H7 (cell line): Measurements from ENCODE around the gene C16orf89. TPM values are rescaled to one million over a fixed set of nuclear protein-coding genes. Genes with fewer than 3 reads are reported as not detected.
"Not testable (repeated sequence)": the region's sequence is repeated elsewhere in the genome, so short reads cannot be mapped to it uniquely, and the experiment has no call there.

ENCODE experiments used
- DNase-seq: peaks from one replicate; pipeline ENCODE4 v3.0.0; 2012
- H3K27me3 ChIP-seq: 2 replicates; pipeline ENCODE4 v1.6.0; 2011; ENCODE audit warnings: mild to moderate bottlenecking, low read length; ENCODE audit not compliant: control insufficient read depth, insufficient read depth
- H3K36me3 ChIP-seq: replicated peaks from 2 replicates; pipeline ENCODE4 v1.5.1; 2011; ENCODE audit warnings: low read length; ENCODE audit not compliant: control insufficient read depth, insufficient read depth
- H3K4me3 ChIP-seq: 2 replicates; pipeline ENCODE4 v1.5.1; 2011; ENCODE audit warnings: low read depth, mild to moderate bottlenecking, control low read depth, low read length, moderate library complexity; ENCODE audit not compliant: insufficient read depth
- total RNA-seq: library from RNA; depleted of rRNA; stranded (reverse); fragments of >200 nt; shearing (Covaris generic); gene quantifications from 2 replicates; pipeline ENCODE4 v1.2.3, GENCODE V29; 2014

Gene C16orf89
- total RNA-seq, 1 experiment from 2014 or later: 4.1 TPM

DNA sequence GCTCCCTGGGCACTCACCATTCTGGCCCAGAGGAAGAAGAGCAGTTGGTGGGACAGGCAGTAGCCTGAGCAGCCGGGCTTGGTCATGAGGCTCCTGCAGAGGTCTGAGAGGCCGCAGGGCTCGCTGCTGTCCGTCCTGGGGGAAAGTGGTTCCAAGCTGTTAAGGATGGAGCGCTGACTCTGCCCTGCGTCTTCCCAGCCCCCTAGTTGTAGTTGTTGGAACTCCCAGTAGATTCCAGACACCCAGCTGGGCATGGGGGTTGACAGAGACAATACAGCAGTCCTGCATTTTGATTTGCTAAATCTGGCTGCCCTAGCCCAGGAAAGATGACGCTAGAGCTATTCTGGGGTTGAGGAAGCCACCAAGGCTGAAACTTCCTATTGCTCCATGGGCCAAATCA lies 7.3 kb downstream of the C16orf89 start:
- DNase-seq: peak; percentile 93
- Histone ChIP-seq H3K4me3 (no peak overlapping the region), H3K36me3 (no peaks in the 10 kb centered on the region), H3K27me3 (no peaks in the 10 kb centered on the region)

GRCh38 chr16:5056352-5056751 lies 9.4 kb downstream of the C16orf89 start:
- DNase-seq: peak; percentile 91

DNA sequence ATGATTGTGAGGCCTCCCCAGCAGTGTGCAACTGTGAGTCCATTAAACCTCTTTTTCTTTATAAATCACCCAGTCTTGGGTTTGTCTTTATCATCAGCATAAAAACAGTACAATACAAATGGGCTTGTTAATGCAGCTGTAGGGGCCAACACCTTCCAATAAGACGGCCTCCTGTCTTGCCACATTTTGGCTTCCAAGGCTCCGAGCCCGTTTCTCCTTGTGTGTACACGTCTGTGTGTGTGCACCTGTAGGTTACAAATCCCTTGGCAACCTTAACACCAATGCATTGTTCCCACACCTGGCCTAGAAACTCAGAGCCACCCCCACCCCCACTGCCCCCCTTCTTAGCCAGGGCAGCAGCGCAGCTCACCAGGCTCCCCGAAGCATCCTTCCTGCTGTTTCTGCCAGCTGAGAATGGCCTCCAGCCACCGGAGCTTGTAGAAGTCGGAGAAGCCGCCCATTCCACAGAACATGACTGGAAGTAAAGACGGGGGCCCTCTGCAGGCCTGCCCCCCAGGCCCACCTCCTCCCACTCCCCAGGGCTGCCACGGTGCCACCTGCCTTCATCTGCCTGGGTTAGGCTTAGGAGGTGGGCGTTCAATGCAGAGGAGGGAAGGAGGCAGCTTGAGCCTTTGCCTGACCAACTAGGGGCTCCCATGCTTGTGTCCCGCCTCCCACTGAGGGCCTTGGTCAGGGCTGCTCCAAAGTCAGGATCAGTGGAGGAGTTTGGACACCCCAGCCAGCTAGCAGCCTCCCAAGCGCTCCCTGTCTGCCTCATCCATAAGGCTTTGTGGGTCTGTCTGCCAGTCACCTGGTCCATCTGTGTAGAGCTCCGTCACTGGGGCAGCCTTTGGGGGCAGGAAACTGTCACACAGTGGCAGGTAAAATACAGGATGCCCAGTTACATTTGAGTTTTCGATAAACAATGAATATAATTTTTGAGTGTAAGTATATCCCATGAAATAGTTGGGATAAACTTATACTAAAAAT lies 10.6 kb downstream of the C16orf89 start:
- Histone ChIP-seq H3K27me3 (no peaks in the 10 kb centered on the region), H3K36me3 (no peaks in the 10 kb centered on the region)
- no peak for DNase-seq

More at GRCh38 chr16:5056352-5056751, 9.4 kb downstream of the C16orf89 start:
- H3K4me3 ChIP-seq: no peak overlapping the region
- H3K36me3 ChIP-seq: no peaks in the 10 kb centered on the region
- no peaks in the 10 kb centered on the region for H3K27me3 ChIP-seq

GRCh38 chr16:5046914-5047313 lies 18.8 kb downstream of the C16orf89 start:
- Histone ChIP-seq H3K27me3 (no peaks in the 10 kb centered on the region), H3K36me3 (no peaks in the 10 kb centered on the region), H3K4me3 (no peak overlapping the region)
- DNase-seq: peak; percentile 63

More for the DNA sequence above, 10.6 kb downstream of the C16orf89 start:
- no peak overlapping the region for H3K4me3 ChIP-seq

DNA sequence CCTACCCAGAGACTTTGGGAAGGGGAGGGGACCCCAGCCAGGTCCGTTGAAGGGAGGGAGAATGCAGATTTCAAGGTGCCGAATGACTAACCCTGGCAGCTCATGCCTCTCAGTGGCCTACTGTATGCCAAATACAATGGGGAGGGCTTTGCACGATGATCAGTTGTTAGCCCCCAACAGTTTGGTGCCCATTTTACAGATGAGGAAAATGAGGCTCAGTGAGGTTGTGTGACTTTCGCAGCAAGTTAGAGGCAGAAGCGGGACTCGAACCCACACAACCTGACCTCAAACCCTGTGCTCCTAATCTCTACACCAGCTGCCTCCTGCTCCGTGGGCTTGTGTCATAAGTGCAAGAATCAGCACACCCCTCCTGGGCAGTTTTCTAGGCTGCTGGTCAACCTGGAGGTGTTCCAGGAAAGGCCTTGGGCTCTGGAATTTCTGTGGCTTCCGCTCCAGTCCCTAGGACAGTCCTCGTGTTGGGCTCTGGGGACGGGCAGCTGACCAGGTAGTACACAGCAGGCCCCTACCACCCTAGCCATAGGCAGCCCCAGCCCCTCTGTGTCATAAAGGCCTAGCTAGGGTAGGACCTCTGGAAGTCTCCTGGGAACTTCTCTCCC lies 20.1 kb downstream of the C16orf89 start:
- no peak overlapping the region for H3K4me3 ChIP-seq
- DNase-seq: peak; percentile 3

GRCh38 chr16:5044581-5044980 lies 21.2 kb downstream of the C16orf89 start:
- DNase-seq, H3K27me3 ChIP-seq, H3K36me3 ChIP-seq, H3K4me3 ChIP-seq: not testable (repeated sequence)

More for the DNA sequence above, 20.1 kb downstream of the C16orf89 start:
- Histone ChIP-seq H3K36me3 (no peaks in the 10 kb centered on the region), H3K27me3 (no peaks in the 10 kb centered on the region)

- Histone ChIP-seq H3K27me3 (no peaks in the 10 kb centered on the region), H3K4me3 (no peak overlapping the region), H3K36me3 (no peaks in the 10 kb centered on the region)
- DNase-seq: peak; percentile 1
These were observed 21.7 kb downstream of the C16orf89 start for GRCh38 chr16:5044011-5044540.

DNA sequence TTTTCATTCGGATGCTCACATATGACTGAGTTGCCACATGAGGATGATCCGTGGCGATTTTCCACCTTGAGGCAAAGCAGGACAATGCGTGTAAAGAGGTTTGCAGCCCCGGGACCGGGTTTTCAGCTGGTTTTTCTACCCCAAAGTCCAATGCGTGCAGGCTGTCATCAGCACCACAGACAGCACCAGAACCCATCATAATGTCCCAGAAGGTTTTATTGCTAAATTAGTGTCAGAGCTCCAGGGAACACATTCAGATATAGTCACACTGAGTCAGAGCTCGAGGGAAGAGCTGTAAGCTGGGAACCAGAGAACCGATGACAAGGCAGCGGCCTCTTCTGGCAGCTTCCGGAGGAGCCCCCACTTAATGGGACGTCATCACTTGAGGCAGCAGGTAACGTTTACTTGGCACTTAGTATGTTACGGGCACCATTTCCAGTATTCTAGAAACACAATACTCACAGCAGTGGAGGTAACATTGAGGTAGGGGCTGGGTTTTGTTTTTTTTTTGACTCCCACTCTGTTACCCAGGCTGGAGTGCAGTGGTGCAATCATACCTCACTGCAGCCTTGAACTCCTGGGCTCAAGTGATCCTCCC lies 23.1 kb downstream of the C16orf89 start:
- Histone ChIP-seq H3K4me3 (no peak overlapping the region), H3K27me3 (no peaks in the 10 kb centered on the region), H3K36me3 (no peaks in the 10 kb centered on the region)
- DNase-seq: peak; percentile 64

GRCh38 chr16:5041600-5042133 lies 24.1 kb downstream of the C16orf89 start:
- peak; percentile 1 for DNase-seq
- no peaks in the 10 kb centered on the region for H3K36me3 ChIP-seq
- H3K27me3 ChIP-seq: no peaks in the 10 kb centered on the region
- no peak overlapping the region for H3K4me3 ChIP-seq

- no peak for DNase-seq
- Histone ChIP-seq H3K36me3 (no peaks in the 10 kb centered on the region), H3K4me3 (no peak overlapping the region), H3K27me3 (no peaks in the 10 kb centered on the region)
These were observed 25.3 kb downstream of the C16orf89 start for GRCh38 chr16:5040451-5040850.

DNA sequence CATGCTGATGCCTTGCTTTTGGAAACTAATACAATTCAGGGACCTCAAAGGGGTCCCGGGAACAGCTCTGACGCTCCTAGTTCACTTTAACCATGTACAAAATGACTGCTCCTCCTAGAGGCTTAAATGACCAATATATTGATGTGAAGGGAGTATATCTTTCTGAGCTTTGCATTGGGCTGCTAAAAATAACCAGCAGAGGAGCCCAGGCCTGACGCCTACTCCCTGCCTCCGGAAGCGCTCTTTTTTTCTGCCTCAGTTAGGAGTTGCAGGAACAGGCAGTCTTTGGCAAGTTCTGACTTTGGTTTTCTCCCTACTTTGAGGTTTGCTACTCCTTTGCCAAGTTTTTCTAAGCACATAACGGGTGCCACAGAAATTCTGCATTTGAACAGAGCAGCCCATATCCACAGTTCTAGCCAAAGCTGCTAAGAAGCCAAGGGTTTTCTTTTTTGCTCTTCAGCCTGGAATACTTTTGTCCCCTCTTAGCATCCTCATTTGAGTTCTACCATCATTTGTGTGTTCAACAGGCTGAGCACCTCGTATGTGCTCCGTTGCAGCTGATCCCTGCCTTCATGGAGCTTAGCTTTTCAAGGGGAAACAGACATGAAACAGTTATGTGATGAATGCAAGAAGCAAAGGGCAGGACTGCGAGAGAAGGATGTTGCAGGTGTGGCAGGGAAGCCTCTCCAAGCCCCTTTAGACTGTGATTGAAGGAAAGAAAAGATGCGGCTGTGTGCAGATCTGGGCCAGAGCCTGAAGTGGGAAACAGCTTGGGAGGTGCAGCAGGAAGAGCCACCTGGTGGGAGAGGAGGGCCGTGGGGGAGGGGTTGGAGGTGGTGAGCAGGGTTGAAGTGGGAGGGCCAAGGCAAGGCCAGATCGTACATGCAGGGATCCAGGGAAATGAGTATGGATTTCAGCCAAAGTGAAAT lies 29.3 kb downstream of the C16orf89 start:
- H3K4me3 ChIP-seq: no peak overlapping the region
- DNase-seq: peak; percentile 85
- H3K27me3 ChIP-seq: peaks cover 7% of the 10 kb centered on the region
- no peaks in the 10 kb centered on the region for H3K36me3 ChIP-seq

- Histone ChIP-seq H3K4me3 (no peak overlapping the region), H3K27me3 (peaks cover 7% of the 10 kb centered on the region), H3K36me3 (no peaks in the 10 kb centered on the region)
- DNase-seq: no peak
These were observed 29.9 kb downstream of the C16orf89 start for GRCh38 chr16:5035909-5036227.

DNA sequence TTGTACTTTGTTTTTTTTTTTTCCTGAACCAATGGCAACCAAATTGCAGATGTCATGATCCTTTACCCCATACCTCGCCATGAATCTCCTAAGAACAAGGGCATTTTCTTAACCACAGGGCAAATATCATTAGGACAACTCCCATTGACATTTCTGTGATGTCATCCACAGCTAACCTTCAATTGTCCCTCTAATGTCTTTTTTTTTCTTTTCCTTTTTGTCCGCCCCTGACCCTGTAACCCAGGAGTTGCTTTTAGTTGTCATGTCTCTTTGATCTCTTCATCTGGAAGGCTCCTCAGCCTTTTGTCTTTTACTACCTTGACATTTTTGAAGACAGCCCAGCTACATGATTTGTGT lies 31.6 kb downstream of the C16orf89 start:
- no peak for DNase-seq
- Histone ChIP-seq H3K36me3 (no peaks in the 10 kb centered on the region), H3K27me3 (peaks cover 7% of the 10 kb centered on the region), H3K4me3 (peak overlapping the region; percentile 84)
